Epithelial cell of proximal tubule (primary cell): ENCODE measurements around the gene KIF18A. TPM values are rescaled to one million over a fixed set of nuclear protein-coding genes. Genes with fewer than 3 reads are reported as not detected.

Experiments used
- DNase-seq: peaks from one replicate; pipeline ENCODE4 v3.0.0-alpha.2; 2011; ENCODE audit warnings: low read depth
- H3K4me3 ChIP-seq: 2 replicates; pipeline ENCODE4 v1.5.1; 2011; ENCODE audit warnings: low read depth, mild to moderate bottlenecking, low read length
- CTCF ChIP-seq: conservative IDR thresholded peaks from 2 replicates; pipeline ENCODE4 v1.5.1; 2012; ENCODE audit warnings: low read depth, mild to moderate bottlenecking, low read length
- total RNA-seq: library from RNA; depleted of rRNA; stranded (reverse); fragments of >200 nt; gene quantifications from 2 replicates; pipeline ENCODE4 v1.2.3, GENCODE V29; 2015

KIF18A gene
- total RNA-seq, 1 donor from 2014 or later, result 15.7 TPM

GRCh38 chr11:28123151-28123581, 15.2 kb upstream of the KIF18A start:
- DNase-seq, result no peak
- no peak for TF ChIP-seq CTCF

GRCh38 chr11:28117712-28118111, 9.8 kb upstream of the KIF18A start:
- no peak for DNase-seq

More at GRCh38 chr11:28123151-28123581, 15.2 kb upstream of the KIF18A start:
- no peak overlapping the region for H3K4me3 ChIP-seq

GRCh38 chr11:28114731-28115130, 6.8 kb upstream of the KIF18A start:
- TF ChIP-seq CTCF, result no peak
- DNase-seq, result no peak
- no peak overlapping the region for H3K4me3 ChIP-seq

More at GRCh38 chr11:28117712-28118111, 9.8 kb upstream of the KIF18A start:
- no peak overlapping the region for H3K4me3 ChIP-seq
- no peak for TF ChIP-seq CTCF

- DNase-seq, result no peak
- no peak for TF ChIP-seq CTCF
Measured at GRCh38 chr11:28114116-28114515, 6.2 kb upstream of the KIF18A start.

GRCh38 chr11:28110821-28111200, 2.9 kb upstream of the KIF18A start:
- H3K4me3 ChIP-seq, result peak overlapping the region; percentile 73
- TF ChIP-seq CTCF, result no peak
- no peak for DNase-seq

More at GRCh38 chr11:28114116-28114515, 6.2 kb upstream of the KIF18A start:
- no peak overlapping the region for H3K4me3 ChIP-seq

GRCh38 chr11:28110108-28110820, 2.3 kb upstream of the KIF18A start:
- DNase-seq, result peak; percentile 29
- TF ChIP-seq CTCF, result no peak

GRCh38 chr11:28108958-28109357, 1.0 kb upstream of the KIF18A start:
- H3K4me3 ChIP-seq, result peak overlapping the region; percentile 90
- no peak for TF ChIP-seq CTCF
- no peak for DNase-seq

More at GRCh38 chr11:28110108-28110820, 2.3 kb upstream of the KIF18A start:
- peak overlapping the region; percentile 73 for H3K4me3 ChIP-seq
